ENCODE results near the gene COPZ1. TPM values are rescaled to one million over a fixed set of nuclear protein-coding genes. Genes with fewer than 3 reads are reported as not detected.

COPZ1 gene
- total and polyA plus RNA-seq, 2 donors (not counting 3 experiments of a cell fraction or from before 2014, with no cell fraction given) = 143 to 174 TPM

DNA sequence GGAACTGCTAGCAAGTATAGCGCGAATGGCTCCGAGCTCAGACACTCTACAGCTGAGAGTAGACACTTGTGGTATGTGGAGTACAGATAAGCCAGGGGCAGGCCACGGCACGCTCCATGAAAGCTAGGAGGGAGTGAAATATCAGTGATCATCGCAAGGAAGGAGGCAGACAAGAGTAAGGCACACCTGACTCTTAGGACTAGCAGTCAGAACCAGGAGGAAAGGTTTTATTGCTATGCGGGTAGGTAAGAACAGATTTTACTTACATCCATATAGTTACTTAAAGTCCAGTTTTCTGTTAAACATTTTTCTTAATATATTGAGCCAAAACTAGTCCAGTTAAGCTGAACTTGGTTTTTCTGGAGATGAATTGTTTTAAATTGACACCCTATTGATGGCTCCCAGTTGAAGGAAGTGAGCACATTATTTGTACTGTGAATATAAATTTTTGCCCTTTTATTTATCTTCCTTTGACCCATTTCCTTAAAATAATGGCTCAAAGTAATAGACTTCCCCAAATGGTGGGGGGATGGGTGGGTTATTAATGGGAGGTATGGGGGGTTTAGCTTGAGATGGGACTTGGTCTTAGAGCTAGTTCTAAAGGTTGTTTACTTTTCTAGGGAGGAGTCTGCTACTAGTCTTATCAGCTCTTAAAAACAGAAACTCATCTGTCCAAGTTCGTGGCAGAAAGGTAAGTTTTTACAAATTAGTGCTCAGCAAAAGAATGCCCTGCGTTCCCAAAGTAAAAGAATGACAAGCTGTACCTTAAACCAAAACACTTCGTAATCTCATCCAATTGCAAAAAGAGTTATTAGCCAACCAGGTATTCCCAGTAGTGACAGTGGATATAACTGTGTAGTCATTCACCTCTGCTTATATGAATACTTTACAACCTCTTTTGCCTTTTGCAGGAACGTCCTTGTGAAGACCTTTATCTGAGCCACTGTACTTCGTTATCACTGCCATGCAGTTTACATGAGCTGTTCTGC, 38.6 kb upstream of the COPZ1 start:
- Histone ChIP-seq H3K4me2 (ENCODE audit: insufficient read depth, low read length) (peak overlapping the region; percentile 5), H2AFZ (ENCODE audit: low read depth, low read length) (no peak overlapping the region), H3K9me1 (replicated peaks; ENCODE audit: control insufficient read depth, extremely low read depth, insufficient read depth, low read length) (no peaks in the 10 kb centered on the region), H3K9ac (replicated peaks; ENCODE audit: extremely low read depth, insufficient read depth, low read length) (no peak overlapping the region), H3K4me1 (ENCODE audit: control insufficient read depth, extremely low read depth, insufficient read depth, low read length) (peaks cover 31% of the 10 kb centered on the region), H3K9me3 (replicated peaks; ENCODE audit: control insufficient read depth, insufficient read depth, low read length) (no peaks in the 10 kb centered on the region), H4K20me1 (replicated peaks; ENCODE audit: control insufficient read depth, extremely low read depth, insufficient read depth, low read length) (peaks cover 16% of the 10 kb centered on the region), H3K36me3 (ENCODE audit: control insufficient read depth in 2 of 2, extremely low read depth in 1 of 2, insufficient read depth in 2 of 2, low read length in 2 of 2) (peaks cover 20 to 37% of the 10 kb centered on the region in 2 experiments), H3K4me3 (replicated peaks in 1 of 3; ENCODE audit: insufficient read depth in 1 of 3, low read depth in 1 of 3, low read length in 3 of 3) (no peak overlapping the region), H3K27ac (ENCODE audit: insufficient read depth, low read depth, low read length) (no peak overlapping the region), H3K27me3 (ENCODE audit: control insufficient read depth in 2 of 2, insufficient read depth in 2 of 2, low read length in 2 of 2) (no peaks in the 10 kb centered on the region), H3K79me2 (ENCODE audit: control insufficient read depth, insufficient read depth, low read length) (peaks cover 41% of the 10 kb centered on the region)
- TF ChIP-seq, protein P1, sequence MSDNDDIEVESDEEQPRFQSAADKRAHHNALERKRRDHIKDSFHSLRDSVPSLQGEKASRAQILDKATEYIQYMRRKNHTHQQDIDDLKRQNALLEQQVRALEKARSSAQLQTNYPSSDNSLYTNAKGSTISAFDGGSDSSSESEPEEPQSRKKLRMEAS (IDR thresholded peaks at IDR 0.05; ENCODE audit: insufficient read depth, insufficient read length) = no peak
- TF ChIP-seq JUN (IDR thresholded peaks at IDR 0.05; ENCODE audit: borderline replicate concordance, insufficient read depth, insufficient read length, low read depth) (no peak), MYC (IDR thresholded peaks at IDR 0.05; ENCODE audit: low read depth, low read length) (no peak), POLR2A (IDR thresholded peaks at IDR 0.05; ENCODE audit: low read depth, low read length) (peak; percentile 41), FOS (IDR thresholded peaks at IDR 0.05; ENCODE audit: borderline replicate concordance, insufficient read depth, low read length) (no peak), EZH2 (IDR thresholded peaks at IDR 0.05; ENCODE audit: borderline replicate concordance, low read depth, low read length, severe bottlenecking) (no peak), POLR2AphosphoS5 (IDR thresholded peaks at IDR 0.05; ENCODE audit: insufficient read depth, low read depth, low read length) (peak; percentile 45), GATA2 (IDR thresholded peaks at IDR 0.05; ENCODE audit: insufficient read depth, insufficient read length, low read depth, low read length) (no peak)
- TF ChIP-seq, protein P2, sequence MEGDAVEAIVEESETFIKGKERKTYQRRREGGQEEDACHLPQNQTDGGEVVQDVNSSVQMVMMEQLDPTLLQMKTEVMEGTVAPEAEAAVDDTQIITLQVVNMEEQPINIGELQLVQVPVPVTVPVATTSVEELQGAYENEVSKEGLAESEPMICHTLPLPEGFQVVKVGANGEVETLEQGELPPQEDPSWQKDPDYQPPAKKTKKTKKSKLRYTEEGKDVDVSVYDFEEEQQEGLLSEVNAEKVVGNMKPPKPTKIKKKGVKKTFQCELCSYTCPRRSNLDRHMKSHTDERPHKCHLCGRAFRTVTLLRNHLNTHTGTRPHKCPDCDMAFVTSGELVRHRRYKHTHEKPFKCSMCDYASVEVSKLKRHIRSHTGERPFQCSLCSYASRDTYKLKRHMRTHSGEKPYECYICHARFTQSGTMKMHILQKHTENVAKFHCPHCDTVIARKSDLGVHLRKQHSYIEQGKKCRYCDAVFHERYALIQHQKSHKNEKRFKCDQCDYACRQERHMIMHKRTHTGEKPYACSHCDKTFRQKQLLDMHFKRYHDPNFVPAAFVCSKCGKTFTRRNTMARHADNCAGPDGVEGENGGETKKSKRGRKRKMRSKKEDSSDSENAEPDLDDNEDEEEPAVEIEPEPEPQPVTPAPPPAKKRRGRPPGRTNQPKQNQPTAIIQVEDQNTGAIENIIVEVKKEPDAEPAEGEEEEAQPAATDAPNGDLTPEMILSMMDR (IDR thresholded peaks at IDR 0.05; ENCODE audit: extremely low read depth in 1 of 2, insufficient read depth in 1 of 2, low read depth in 1 of 2, low read length in 2 of 2) = no peak
- DNase-seq (ENCODE audit: low read depth, low spot score) = no peak
- intact Hi-C loops (cut with micrococcal nuclease) = no loop called here
- no peak for FAIRE-seq
- ChIA-PET CTCF (interaction anchor here (0.5 to 3.8 kb wide), 11 partner anchors 10 to 188 kb away, joined by 3 to 20 read pairs (median 5); partner anchors contain the start of genes COPZ1 and NFE2), POLR2A (interaction anchor here (0.6 to 1.6 kb wide), 6 partner anchors 10 to 58 kb away, joined by 3 to 6 read pairs (median 4); partner anchors contain the start of gene COPZ1)
- BruUV-seq (replicated peaks) = no TSS peak
- dilution Hi-C loops (cut with MboI; ENCODE audit: extremely low pct_ligation_motif_present, low sequenced_read_pairs) = no loop called here

Measured in endothelial cell of umbilical vein (primary cell).